K562 (cell line): ENCODE data around the gene IP6K1. TPM values are rescaled to one million over a fixed set of nuclear protein-coding genes. Genes with fewer than 3 reads are reported as not detected.

Experiments
- ATAC-seq: fragments of 200-7000 bp; cut with Tn5 transposase; 3 replicates; pipeline ENCODE4 v1.9.1; 2020; ENCODE audit warnings: moderate library complexity
- Bru-seq: library from RNA; stranded (reverse); fragments of 400-500 nt; gene quantifications from one replicate; lab custom pipeline; 2021; lab: Mats Ljungman, UMichigan
- BruChase-seq, 2 experiments: library from RNA; stranded (reverse); fragments of 400-500 nt; gene quantifications; one replicate each; lab custom pipeline; 2021; lab: Mats Ljungman, UMichigan
- BruUV-seq: library from RNA; stranded (reverse); fragments of 400-500 nt; replicated peaks from 2 replicates; lab custom pipeline; 2021; lab: Mats Ljungman, UMichigan
- CTCF ChIA-PET: fragments of 300-600 bp; formaldehyde crosslinking; extraction: SDS; loops from one replicate; lab custom pipeline; 2021; ENCODE audit warnings: low intra/inter-chr PET ratio; lab: Yijun Ruan, JAX
- POLR2A ChIA-PET: fragments of 300-600, 350-650 bp; sonication (Branson Sonifier 250); formaldehyde crosslinking; extraction: SDS; loops from one replicate; lab custom pipeline; 2021; ENCODE audit warnings: antibody characterized with exemption, inconsistent platforms; lab: Yijun Ruan, JAX
- DNase-seq, 4 experiments: peaks; one replicate each; pipeline versions ENCODE4 v3.0.0 to v3.0.0-alpha.2; 2011 to 2018; ENCODE audit warnings: low spot score in 3 of 4, mixed read lengths in 3 of 4; ENCODE audit errors: extremely low read depth in 1 of 4
- FAIRE-seq: peaks from 2 replicates; lab custom pipeline; 2011; peaks lifted over from hg19 to GRCh38; lab: Jason Lieb, UNC
- H2AFZ ChIP-seq: 2 replicates; pipeline ENCODE4 v1.6.0; 2011; ENCODE audit warnings: low read depth, low read length, control low read depth, inconsistent platforms
- H3K27ac ChIP-seq: fragments of 200-600 bp; 3 replicates; pipeline ENCODE4 v1.8.0; 2011; ENCODE audit warnings: low read depth, mild to moderate bottlenecking, control low read depth, inconsistent platforms, low read length, moderate library complexity, mixed read lengths; ENCODE audit errors: extremely low read depth
- H3K27me3 ChIP-seq, 2 experiments: fragments of 300-600 bp in 1 of 2; 2 replicates in 1 of 2; 3 replicates in 1 of 2; pipeline versions ENCODE4 v1.6.0 to v1.8.0; 2011; ENCODE audit warnings: inconsistent platforms in 2 of 2, low read length in 2 of 2, mild to moderate bottlenecking in 1 of 2, mixed read lengths in 1 of 2, moderate library complexity in 1 of 2; ENCODE audit not compliant: control insufficient read depth in 2 of 2, insufficient read depth in 2 of 2
- H3K36me3 ChIP-seq: fragments of 300-600 bp; 3 replicates; pipeline ENCODE4 v1.8.0; 2011; ENCODE audit warnings: mild to moderate bottlenecking, low read length, inconsistent platforms; ENCODE audit not compliant: control insufficient read depth, insufficient read depth
- H3K4me1 ChIP-seq, 2 experiments: fragments of 200-600 bp in 1 of 2; replicated peaks in 1 of 2; 2 replicates in 1 of 2; 3 replicates in 1 of 2; pipeline versions ENCODE4 v1.5.1 to v1.8.0; 2011; ENCODE audit warnings: inconsistent platforms in 2 of 2, low read length in 2 of 2, mild to moderate bottlenecking in 1 of 2, mixed read lengths in 1 of 2, moderate library complexity in 1 of 2; ENCODE audit not compliant: control insufficient read depth in 2 of 2, insufficient read depth in 2 of 2
- H3K4me2 ChIP-seq: 2 replicates; pipeline ENCODE4 v1.6.1; 2011; ENCODE audit warnings: low read length, control low read depth, inconsistent platforms, mixed read lengths; ENCODE audit not compliant: insufficient read depth
- H3K4me3 ChIP-seq: fragments of 200-600 bp; sonication (generic), shearing (Covaris generic); 2 replicates; pipeline ENCODE4 v1.5.1; 2016; ENCODE audit warnings: control low read depth, inconsistent platforms
- H3K79me2 ChIP-seq: fragments of 200-600 bp; 3 replicates; pipeline ENCODE4 v1.8.0; 2011; ENCODE audit warnings: low read length, inconsistent platforms; ENCODE audit not compliant: control insufficient read depth, insufficient read depth
- H3K9ac ChIP-seq, 2 experiments: 2 replicates each; pipeline versions ENCODE4 v1.6.0 to v1.6.1; 2011; ENCODE audit warnings: low read depth in 2 of 2, low read length in 2 of 2, control low read depth in 1 of 2, inconsistent platforms in 1 of 2, mild to moderate bottlenecking in 1 of 2, mixed read lengths in 1 of 2; ENCODE audit not compliant: insufficient read depth in 1 of 2
- H3K9me1 ChIP-seq: one replicate; pipeline ENCODE4 v1.6.0; 2011; ENCODE audit warnings: inconsistent platforms, mild to moderate bottlenecking, low read length, moderate library complexity; ENCODE audit not compliant: control insufficient read depth, insufficient read depth
- H3K9me3 ChIP-seq: replicated peaks from 2 replicates; pipeline ENCODE4 v1.5.1; 2011; ENCODE audit warnings: low read depth, low read length, inconsistent platforms; ENCODE audit not compliant: control insufficient read depth, insufficient read depth
- H4K20me1 ChIP-seq: replicated peaks from 2 replicates; pipeline ENCODE4 v1.6.1; 2011; ENCODE audit warnings: low read length, inconsistent platforms, mixed read lengths; ENCODE audit not compliant: control insufficient read depth, insufficient read depth
- CEBPZ ChIP-seq: fragments of 150-350 bp; IDR thresholded peaks from 2 replicates; pipeline ENCODE4 v1.6.1; 2014; ENCODE audit warnings: low read depth, mild to moderate bottlenecking, low read length, borderline replicate concordance
- GABPA ChIP-seq: fragments of 200-800 bp; sonication (Bioruptor generic); conservative IDR thresholded peaks from 2 replicates; pipeline ENCODE4 v1.6.1; 2016; ENCODE audit warnings: low read depth, missing genetic modification characterization, missing compliant biosample characterization
- KLF10 ChIP-seq: fragments of 250-450 bp; sonication (Bioruptor Pico); IDR thresholded peaks from 2 replicates; pipeline ENCODE4 v1.6.1; 2021; ENCODE audit warnings: matching md5 sums
- MEF2A ChIP-seq: IDR thresholded peaks from 2 replicates; pipeline ENCODE4 v1.6.1; 2011; ENCODE audit warnings: low read depth, mild to moderate bottlenecking, low read length, moderate library complexity; ENCODE audit not compliant: control insufficient read depth
- POLR2A ChIP-seq: fragments of 450-650 bp; conservative IDR thresholded peaks from 2 replicates; pipeline ENCODE4 v1.6.1; 2016
- RBFOX2 ChIP-seq: fragments of 200-400 bp; formaldehyde crosslinking; IDR thresholded peaks from 2 replicates; pipeline ENCODE4 v1.6.1; 2017; ENCODE audit warnings: low read depth, mild to moderate bottlenecking, low read length, moderate library complexity
- SIRT6 ChIP-seq: IDR thresholded peaks from one replicate; pipeline ENCODE4 v1.6.1; 2012; ENCODE audit warnings: low read depth, mild to moderate bottlenecking, control low read depth, inconsistent platforms, low read length, moderate library complexity
- THAP7 ChIP-seq: fragments of 250-450 bp; sonication (Bioruptor Pico); IDR thresholded peaks from 2 replicates; pipeline ENCODE4 v1.5.0; 2021
- ZNF586 ChIP-seq: fragments of 450-650 bp; formaldehyde crosslinking; conservative IDR thresholded peaks from 2 replicates; pipeline ENCODE4 v1.4.0; 2020; ENCODE audit warnings: mild to moderate bottlenecking, moderate library complexity
- ZNF696 ChIP-seq: fragments of 250-450 bp; sonication (Bioruptor Pico); conservative IDR thresholded peaks from 2 replicates; pipeline ENCODE4 v1.4.0; 2020; ENCODE audit warnings: mild to moderate bottlenecking, moderate library complexity
- WGBS: fragments of 100-300 bp; shearing (Covaris generic); methylation state at CpG from one replicate; pipeline ENCODE4 v1.1.6; 2016; ENCODE audit warnings: low coverage, mixed read lengths; ENCODE audit not compliant: insufficient coverage; ENCODE audit errors: missing lambda C conversion rate; 5-methylcytosine and 5-hydroxymethylcytosine counted together
- in situ Hi-C: fragments of 300-500 bp; cut with MboI; formaldehyde crosslinking; loops from 4 replicates; pipeline ENCODE4 v1.15.0; 2018; ENCODE audit warnings: inconsistent platforms, mixed read lengths
- intact Hi-C: fragments of 100-400 bp; cut with micrococcal nuclease; formaldehyde crosslinking; loops from 2 replicates; pipeline ENCODE4 v1.14.2; 2022
- long read RNA-seq, 3 experiments: library from polyadenylated mRNA in 2 of 3; library from RNA in 1 of 3; unstranded in 2 of 3; stranded (forward) in 1 of 3; transcript quantifications; one replicate each; pipeline ENCODE4 v2.0.0, GENCODE V29; 2019 to 2022
- polyA minus RNA-seq, 3 experiments: library from RNA; depleted of rRNA, polyadenylated mRNA; stranded (reverse); fragments of >200 nt; gene quantifications; 2 replicates each; pipeline ENCODE4 v1.2.3, GENCODE V29; 2011
- polyA plus RNA-seq, 8 experiments: library from polyadenylated mRNA; depleted of rRNA in 4 of 8; stranded (reverse) in 5 of 8; unstranded in 3 of 8; fragments of >200 nt; fragmentation: Nextera tagmentation in 2 of 8; fragmentation: Illumina TruSeq in 1 of 8; extraction: Ambion mirVana in 2 of 8; extraction: Trizol in 1 of 8; gene quantifications; 2 replicates each; pipeline versions ENCODE4 v1.2.1 to v1.2.3, GENCODE V29; 2011 to 2014; ENCODE audit warnings: inconsistent platforms in 1 of 8, missing spikeins in 1 of 8
- total RNA-seq, 7 experiments: library from RNA; depleted of rRNA in 6 of 7; stranded (reverse); fragments of >200 nt in 6 of 7; fragmentation: Illumina TruSeq in 2 of 7; extraction: Trizol in 2 of 7; gene quantifications; 2 replicates each; pipeline versions ENCODE4 v1.2.1 to v1.2.3, GENCODE V29; 2011 to 2021; ENCODE audit warnings: low replicate concordance in 1 of 7

The IP6K1 gene
- total RNA-seq (2011; cell fraction: chromatin; rRNA removed; ENCODE audit: low replicate concordance): 68.0 and 181 TPM in 2 replicates
- total RNA-seq (2011; cell fraction: nucleolus; rRNA removed): 71.4 and 81.3 TPM in 2 replicates
- total RNA-seq (2011; cell fraction: nucleoplasm; rRNA removed): 41.8 and 80.9 TPM in 2 replicates
- total RNA-seq (2014; rRNA removed) (13.1 and 18.2 TPM in 2 replicates), total RNA-seq (2014; rRNA removed; fragmentation: Illumina TruSeq; extraction: Trizol) (7.9 and 10.5 TPM in 2 replicates), total RNA-seq (2015; rRNA removed; fragmentation: Illumina TruSeq; extraction: Trizol) (12.0 and 12.9 TPM in 2 replicates), total RNA-seq (2021) (29.2 and 31.2 TPM in 2 replicates), polyA plus RNA-seq (2011; rRNA removed) (27.9 and 31.5 TPM in 2 replicates), polyA plus RNA-seq (2014; fragmentation: Illumina TruSeq; extraction: Trizol) (13.4 and 16.4 TPM in 2 replicates), polyA plus RNA-seq (2014; fragmentation: Nextera tagmentation; extraction: Ambion mirVana) (1 to 10 TPM in 1 of 2 experiments, under 1 TPM in 1; 0.46 to 1.9 TPM), polyA plus RNA-seq (2014; rRNA removed) (15.4 and 15.6 TPM in 2 replicates), polyA minus RNA-seq (2011; rRNA and poly(A)+ RNA removed) (34.2 and 41.7 TPM in 2 replicates), Bru-seq, nascent RNA (percentile 67 among the genes with signal in this experiment), BruChase-seq, experiment 1, labeled RNA remaining after a 2-hour chase (percentile 79 among the genes with signal in this experiment), BruChase-seq, experiment 2, labeled RNA remaining after a 6-hour chase (percentile 76 among the genes with signal in this experiment)
- 18.1 and 28.3 TPM in 2 replicates for polyA plus RNA-seq (2011; cell fraction: cytosol; rRNA removed)
- polyA plus RNA-seq (2011; cell fraction: nucleus; rRNA removed): 20.1 and 35.9 TPM in 2 replicates
- polyA plus RNA-seq (2012): 16.9 and 19.5 TPM in 2 replicates
- 28.8 and 32.4 TPM in 2 replicates for polyA minus RNA-seq (2011; cell fraction: cytosol; rRNA and poly(A)+ RNA removed)
- polyA minus RNA-seq (2011; cell fraction: nucleus; rRNA and poly(A)+ RNA removed): 12.5 and 13.9 TPM in 2 replicates
- long read RNA-seq, experiment 1, full-length matches to known transcripts: 13 of 104 reads
- long read RNA-seq, experiment 1, partial matches to known transcripts: 6 of 104 reads
- long read RNA-seq, experiment 1, other reads (novel, unspliced or antisense): 85 of 104 reads
- long read RNA-seq, experiment 2, full-length matches to known transcripts: 27 of 46 reads
- long read RNA-seq, experiment 2, partial matches to known transcripts: 3 of 46 reads
- long read RNA-seq, experiment 2, other reads (novel, unspliced or antisense): 16 of 46 reads
- long read RNA-seq, experiment 3, full-length matches to known transcripts: 3 of 5 reads
- long read RNA-seq, experiment 3, partial matches to known transcripts: 0 of 5 reads
- long read RNA-seq, experiment 3, other reads (novel, unspliced or antisense): 2 of 5 reads

GRCh38 chr3:49786357-49787181 lies at the start of gene IP6K1:
Gene IP6K1 (minus strand): TSS chr3:49786542. CDS start chr3:49748040, 38,502 bp downstream.
- in situ Hi-C loops: no loop called here
- peak; percentile 98 for ATAC-seq
- WGBS: 0% methylated on average over 32 of the region's 55 CpGs
- Histone ChIP-seq H2AFZ (peak within 1 kb of the TSS; percentile 82), H3K79me2 (peaks cover 45% of the 10 kb centered on the region), H3K4me1 (peaks cover 12 to 23% of the 10 kb centered on the region in 2 experiments; a peak in 4 of 5 replicates), H3K9me1 (no peaks in the 10 kb centered on the region), H3K27me3 (no peaks in the 10 kb centered on the region), H3K4me2 (peak within 1 kb of the TSS; percentile 90), H3K27ac (peak within 1 kb of the TSS; percentile 91), H3K36me3 (peaks cover 20% of the 10 kb centered on the region; the same call in 2 of the 3 replicates), H3K9me3 (no peaks in the 10 kb centered on the region), H3K9ac (peak within 1 kb of the TSS; percentile 90 to 96), H3K4me3 (peak within 1 kb of the TSS; percentile 84), H4K20me1 (no peaks in the 10 kb centered on the region)
- peak; percentile 97 to 99 (median 98) for DNase-seq
- ChIA-PET CTCF (no interaction called here), POLR2A (interaction anchor here (0.6 to 2.8 kb wide), 9 partner anchors 9 to 457 kb away, joined by 3 to 16 read pairs (median 4); partner anchors contain the start of genes DAG1 and INKA1)
- intact Hi-C loops: no loop called here
- no TSS peak for BruUV-seq
- peak; percentile 98 for FAIRE-seq
- TF ChIP-seq ZNF696 (CRISPR knock-in tag): no peak
- no peak for TF ChIP-seq ZNF586 (CRISPR knock-in tag)
- TF ChIP-seq SIRT6: no peak
- TF ChIP-seq KLF10 (CRISPR knock-in tag): no peak
- peak; percentile 67 for TF ChIP-seq GABPA (tag)
- TF ChIP-seq MEF2A: no peak
- peak; percentile 87 for TF ChIP-seq POLR2A
- TF ChIP-seq THAP7: no peak
- peak; percentile 80; the same call in 1 of the 2 replicates for TF ChIP-seq CEBPZ
- TF ChIP-seq RBFOX2: peak; percentile 89
